ENCODE results near the gene TMEM213.

GRCh38 chr7:138814816-138815332, 17.1 kb downstream of the TMEM213 start:
- TF ChIP-seq, protein P1, sequence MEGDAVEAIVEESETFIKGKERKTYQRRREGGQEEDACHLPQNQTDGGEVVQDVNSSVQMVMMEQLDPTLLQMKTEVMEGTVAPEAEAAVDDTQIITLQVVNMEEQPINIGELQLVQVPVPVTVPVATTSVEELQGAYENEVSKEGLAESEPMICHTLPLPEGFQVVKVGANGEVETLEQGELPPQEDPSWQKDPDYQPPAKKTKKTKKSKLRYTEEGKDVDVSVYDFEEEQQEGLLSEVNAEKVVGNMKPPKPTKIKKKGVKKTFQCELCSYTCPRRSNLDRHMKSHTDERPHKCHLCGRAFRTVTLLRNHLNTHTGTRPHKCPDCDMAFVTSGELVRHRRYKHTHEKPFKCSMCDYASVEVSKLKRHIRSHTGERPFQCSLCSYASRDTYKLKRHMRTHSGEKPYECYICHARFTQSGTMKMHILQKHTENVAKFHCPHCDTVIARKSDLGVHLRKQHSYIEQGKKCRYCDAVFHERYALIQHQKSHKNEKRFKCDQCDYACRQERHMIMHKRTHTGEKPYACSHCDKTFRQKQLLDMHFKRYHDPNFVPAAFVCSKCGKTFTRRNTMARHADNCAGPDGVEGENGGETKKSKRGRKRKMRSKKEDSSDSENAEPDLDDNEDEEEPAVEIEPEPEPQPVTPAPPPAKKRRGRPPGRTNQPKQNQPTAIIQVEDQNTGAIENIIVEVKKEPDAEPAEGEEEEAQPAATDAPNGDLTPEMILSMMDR (IDR thresholded peaks at IDR 0.05), result no peak
- no peak for TF ChIP-seq POLR2A (IDR thresholded peaks at IDR 0.05)

Measured in transverse colon (tissue), 3 donors.